Lower leg skin (tissue), 4 donors: ENCODE measurements around the gene STN1. TPM values are rescaled to one million over a fixed set of nuclear protein-coding genes. Genes with fewer than 3 reads are reported as not detected.
"Not testable (repeated sequence)": the region's sequence is repeated elsewhere in the genome, so short reads cannot be mapped to it uniquely, and the experiment has no call there.

ENCODE experiments used
- DNase-seq, 2 donors: peaks; one replicate each; pipeline ENCODE4 v3.0.0-alpha.2; 2019; ENCODE audit warnings: low spot score in 2 of 2
- H3K4me3 ChIP-seq: fragments of 200-600 bp; sonication (generic); 2 replicates; pipeline ENCODE4 v1.5.1; 2017; ENCODE audit warnings: mild to moderate bottlenecking, low read depth; ENCODE audit not compliant: poor library complexity, severe bottlenecking
- CTCF ChIP-seq, 3 donors: fragments of 450-650 bp; IDR thresholded peaks; one replicate each; pipeline ENCODE4 v1.5.1; 2016; ENCODE audit warnings: antibody characterized with exemption in 3 of 3, mild to moderate bottlenecking in 3 of 3, moderate library complexity in 2 of 3
- POLR2A ChIP-seq, 2 donors: fragments of 450-650 bp; IDR thresholded peaks; one replicate each; pipeline ENCODE4 v1.6.1; 2016 to 2017; ENCODE audit warnings: antibody characterized with exemption in 2 of 2, mild to moderate bottlenecking in 1 of 2, moderate library complexity in 1 of 2
- WGBS, 2 donors: methylation state at CpG; one replicate each; pipeline ENCODE4 v1.1.5; 2018; 5-methylcytosine and 5-hydroxymethylcytosine counted together
- intact Hi-C: fragments of 100-400 bp; cut with DNase I; formaldehyde crosslinking; loops from one replicate; pipeline ENCODE4 v1.15.0; 2023; ENCODE audit warnings: low total_unique reads
- total RNA-seq, 4 donors: library from RNA; depleted of rRNA; stranded (reverse); fragments of >200 nt; gene quantifications; one replicate each; pipeline ENCODE4 v1.1.0, GENCODE V29; 2016

STN1 gene
- total RNA-seq, 4 donors from 2014 or later: 13.0 to 33.3 (median 18.4) TPM

- WGBS, 2 donors: 30 to 55% methylated on average over 5 of the region's 5 CpGs
- intact Hi-C loops: no loop called here
- TF ChIP-seq CTCF (IDR thresholded peaks at IDR 0.05): no peak
- TF ChIP-seq POLR2A (IDR thresholded peaks at IDR 0.05): no peak
- no peak for DNase-seq
- no peak overlapping the region for H3K4me3 ChIP-seq
These were observed 72.0 kb downstream of the STN1 start for GRCh38 chr10:103845972-103846371.

- DNase-seq, intact Hi-C loops, H3K4me3 ChIP-seq: not testable (repeated sequence)
- 78 to 86% methylated on average over 3 of the region's 3 CpGs for WGBS, 2 donors
These were observed 72.6 kb downstream of the STN1 start for GRCh38 chr10:103845346-103845745.

GRCh38 chr10:103843854-103844570 lies 74.0 kb downstream of the STN1 start:
- intact Hi-C loops: no loop called here
- TF ChIP-seq POLR2A (IDR thresholded peaks at IDR 0.05) (no peak), CTCF (IDR thresholded peaks at IDR 0.05) (no peak)
- no peak overlapping the region for H3K4me3 ChIP-seq
- DNase-seq: no peak
- 37 to 41% methylated on average over 6 of the region's 6 CpGs for WGBS, 2 donors

GRCh38 chr10:103843045-103843444 lies 74.9 kb downstream of the STN1 start:
- H3K4me3 ChIP-seq: no peak overlapping the region
- intact Hi-C loops: no loop called here
- TF ChIP-seq CTCF (IDR thresholded peaks at IDR 0.05) (no peak), POLR2A (IDR thresholded peaks at IDR 0.05) (no peak)
- 66 to 71% methylated on average over 3 of the region's 3 CpGs for WGBS, 2 donors
- DNase-seq: no peak

- TF ChIP-seq CTCF (IDR thresholded peaks at IDR 0.05) (no peak), POLR2A (IDR thresholded peaks at IDR 0.05) (no peak)
- no peak for DNase-seq
- WGBS, 2 donors: 49 to 73% methylated on average over 7 of the region's 7 CpGs
- H3K4me3 ChIP-seq: no peak overlapping the region
- intact Hi-C loops: no loop called here
These were observed 75.4 kb downstream of the STN1 start for GRCh38 chr10:103842605-103843004.

GRCh38 chr10:103841519-103841918 lies 76.5 kb downstream of the STN1 start:
- intact Hi-C loops: no loop called here
- no peak for DNase-seq
- H3K4me3 ChIP-seq: no peak overlapping the region
- no peak for TF ChIP-seq CTCF (IDR thresholded peaks at IDR 0.05)
- TF ChIP-seq POLR2A (IDR thresholded peaks at IDR 0.05): no peak
- 88 to 89% methylated on average over 7 of the region's 7 CpGs for WGBS, 2 donors
